M059J (cell line): ENCODE data around the gene DCXR. TPM values are rescaled to one million over a fixed set of nuclear protein-coding genes. Genes with fewer than 3 reads are reported as not detected.

ENCODE experiments used
- DNase-seq: peaks from one replicate; pipeline ENCODE4 v3.0.0-alpha.2; 2012; ENCODE audit warnings: low read depth
- total RNA-seq: library from RNA; depleted of rRNA; stranded (reverse); fragments of >200 nt; shearing (Covaris generic); gene quantifications from 2 replicates; pipeline ENCODE4 v1.2.3, GENCODE V29; 2014

The DCXR gene
- total RNA-seq, 1 experiment from 2014 or later: 117 TPM

GRCh38 chr17:82055023-82055964, 17.8 kb upstream of the DCXR start:
- no peak for DNase-seq

- DNase-seq: no peak
Measured at GRCh38 chr17:82054351-82055022, 17.0 kb upstream of the DCXR start.

GRCh38 chr17:82053556-82054263, 16.2 kb upstream of the DCXR start:
- no peak for DNase-seq

- no peak for DNase-seq
Measured at GRCh38 chr17:82053130-82053529, 15.6 kb upstream of the DCXR start.

GRCh38 chr17:82052638-82053059, 15.2 kb upstream of the DCXR start:
- DNase-seq: no peak

- peak; percentile 53 for DNase-seq
Measured at GRCh38 chr17:82051776-82052637, 14.5 kb upstream of the DCXR start, which contains the start of the genes GPS1 and RFNG. Gene GPS1, plus strand, starts transcription at chr17:82051898. Its CDS starts 34 bp downstream, at chr17:82051932. Gene RFNG, minus strand, starts transcription at chr17:82051811. Its CDS starts 45 bp downstream, at chr17:82051766.

- DNase-seq: no peak
Measured at GRCh38 chr17:82050761-82051641, 13.5 kb upstream of the DCXR start.

GRCh38 chr17:82050152-82050760, 12.8 kb upstream of the DCXR start:
- no peak for DNase-seq

- DNase-seq: no peak
Measured at GRCh38 chr17:82049521-82049971, 12.0 kb upstream of the DCXR start.

- no peak for DNase-seq
Measured at GRCh38 chr17:82049106-82049505, 11.6 kb upstream of the DCXR start.

- DNase-seq: no peak
Measured at GRCh38 chr17:82048571-82048971, 11.1 kb upstream of the DCXR start.

- DNase-seq: no peak
Measured at GRCh38 chr17:82047914-82048570, 10.5 kb upstream of the DCXR start.

- DNase-seq: no peak
Measured at GRCh38 chr17:82047379-82047778, 9.9 kb upstream of the DCXR start.

- no peak for DNase-seq
Measured at GRCh38 chr17:82046903-82047302, 9.4 kb upstream of the DCXR start.

GRCh38 chr17:82045936-82046484, 8.5 kb upstream of the DCXR start:
- no peak for DNase-seq

GRCh38 chr17:82043507-82043906, 6.0 kb upstream of the DCXR start:
- DNase-seq: no peak

- DNase-seq: no peak
Measured at GRCh38 chr17:82042649-82043048, 5.2 kb upstream of the DCXR start.

- peak; percentile 56 for DNase-seq
Measured at GRCh38 chr17:82041144-82041814, 3.8 kb upstream of the DCXR start.
